ENCODE data around the gene IRAK1.
"Not testable (repeated sequence)": the region's sequence is repeated elsewhere in the genome, so short reads cannot be mapped to it uniquely, and the experiment has no call there.

Gene IRAK1

GRCh38 chrX:154018518-154019060, 1.1 kb downstream of the IRAK1 start:
- no peak for DNase-seq

GRCh38 chrX:154017766-154018517, 1.8 kb downstream of the IRAK1 start:
- DNase-seq, result no peak

GRCh38 chrX:154016366-154017076, 3.2 kb downstream of the IRAK1 start:
- no peak for DNase-seq

GRCh38 chrX:154015581-154016264, 4.0 kb downstream of the IRAK1 start:
- DNase-seq, result no peak

GRCh38 chrX:154014429-154015380, 5.0 kb downstream of the IRAK1 start:
- no peak for DNase-seq

GRCh38 chrX:154013614-154014360, 5.9 kb downstream of the IRAK1 start:
- peak; percentile 72 for DNase-seq

GRCh38 chrX:154013001-154013421, 6.7 kb downstream of the IRAK1 start:
- no peak for DNase-seq

- no peak for DNase-seq
Observed at GRCh38 chrX:154012336-154012991, 7.2 kb downstream of the IRAK1 start.

- no peak for DNase-seq
Observed at GRCh38 chrX:154011376-154012335, 8.0 kb downstream of the IRAK1 start.

GRCh38 chrX:154010330-154011087, 9.2 kb downstream of the IRAK1 start:
- DNase-seq, result no peak

- no peak for DNase-seq
Observed at GRCh38 chrX:154008521-154008920, 11.2 kb downstream of the IRAK1 start.

- no peak for DNase-seq
Observed at GRCh38 chrX:154006947-154007346, 12.8 kb downstream of the IRAK1 start.

GRCh38 chrX:154004315-154004714, 15.4 kb downstream of the IRAK1 start:
- DNase-seq, result no peak

- peak; percentile 44 for DNase-seq
Observed at GRCh38 chrX:154002215-154002719, 17.4 kb downstream of the IRAK1 start.

- no peak for DNase-seq
Observed at GRCh38 chrX:154000051-154000450, 19.7 kb downstream of the IRAK1 start.

GRCh38 chrX:153999359-154000037, 20.2 kb downstream of the IRAK1 start:
- no peak for DNase-seq

GRCh38 chrX:153995504-153995903, 24.2 kb downstream of the IRAK1 start:
- no peak for DNase-seq

GRCh38 chrX:153994398-153994797, 25.3 kb downstream of the IRAK1 start:
- DNase-seq, result not testable (repeated sequence)

Data from eye (tissue), 1 donor.